IMR-90 (cell line): ENCODE results near the gene ATP2B2. TPM values are rescaled to one million over a fixed set of nuclear protein-coding genes. Genes with fewer than 3 reads are reported as not detected.
A peak's percentile ranks its signal among the peaks of the same experiment; 100 is the strongest.

Source experiments
- ATAC-seq: fragments of 200-7000 bp; cut with Tn5 transposase; 2 replicates; pipeline ENCODE4 v1.9.1; 2020; ENCODE audit warnings: low read depth, mild to moderate bottlenecking, moderate library complexity
- BruUV-seq: library from RNA; stranded (reverse); fragments of 400-500 nt; replicated peaks from 2 replicates; lab custom pipeline; 2021; lab: Mats Ljungman, UMichigan
- CTCF ChIA-PET: fragments of 300-600 bp; formaldehyde crosslinking; extraction: SDS; loops from one replicate; lab custom pipeline; 2021; ENCODE audit warnings: antibody characterized with exemption; lab: Yijun Ruan, JAX
- POLR2A ChIA-PET: fragments of 300-600 bp; sonication (Branson Sonifier 250); formaldehyde crosslinking; loops from one replicate; lab custom pipeline; 2022; ENCODE audit warnings: antibody characterized with exemption; ENCODE audit not compliant: unreplicated experiment; lab: Charles Lee
- DNase-seq: peaks from one replicate; pipeline ENCODE4 v3.0.0; 2013
- H2AFZ ChIP-seq: replicated peaks from 2 replicates; pipeline ENCODE3; 2013; ENCODE audit warnings: low read length, mild to moderate bottlenecking; ENCODE audit not compliant: poor library complexity
- H2AK5ac ChIP-seq: 2 replicates; pipeline ENCODE4 v1.6.1; 2013; ENCODE audit warnings: low read depth, low read length, inconsistent platforms
- H2AK9ac ChIP-seq: replicated peaks from 2 replicates; pipeline ENCODE3; 2013; ENCODE audit warnings: mild to moderate bottlenecking, low read depth, low read length, moderate library complexity; ENCODE audit not compliant: poor library complexity
- H2BK120ac ChIP-seq: 2 replicates; pipeline ENCODE4 v1.6.1; 2013; ENCODE audit warnings: low read depth, low read length, inconsistent platforms
- H2BK15ac ChIP-seq: 3 replicates; pipeline ENCODE4 v1.6.1; 2013; ENCODE audit warnings: low read depth, low read length, inconsistent platforms
- H2BK20ac ChIP-seq: 2 replicates; pipeline ENCODE4 v1.6.1; 2013; ENCODE audit warnings: low read depth, mild to moderate bottlenecking, inconsistent platforms, low read length, moderate library complexity
- H2BK5ac ChIP-seq: 2 replicates; pipeline ENCODE4 v1.6.1; 2013; ENCODE audit warnings: mild to moderate bottlenecking, low read depth, low read length, inconsistent platforms; ENCODE audit not compliant: poor library complexity, severe bottlenecking
- H3K14ac ChIP-seq: replicated peaks from 2 replicates; pipeline ENCODE4 v1.6.1; 2013; ENCODE audit warnings: low read depth, low read length, inconsistent platforms
- H3K18ac ChIP-seq: 2 replicates; pipeline ENCODE4 v1.6.1; 2013; ENCODE audit warnings: low read depth, low read length, control low read depth
- H3K23ac ChIP-seq: 2 replicates; pipeline ENCODE4 v1.6.1; 2013; ENCODE audit warnings: low read depth, low read length, inconsistent platforms
- H3K27ac ChIP-seq: 2 replicates; pipeline ENCODE4 v1.5.1; 2013; ENCODE audit warnings: mild to moderate bottlenecking, control low read depth, low read length; ENCODE audit not compliant: insufficient read depth
- H3K27me3 ChIP-seq: 2 replicates; pipeline ENCODE4 v1.6.1; 2013; ENCODE audit warnings: low read length; ENCODE audit not compliant: control insufficient read depth, insufficient read depth
- H3K36me3 ChIP-seq: 2 replicates; pipeline ENCODE4 v1.6.1; 2013; ENCODE audit warnings: low read length, mixed read lengths; ENCODE audit not compliant: control insufficient read depth, insufficient read depth
- H3K4ac ChIP-seq: 2 replicates; pipeline ENCODE4 v1.6.1; 2013; ENCODE audit warnings: low read depth, low read length, inconsistent platforms
- H3K4me1 ChIP-seq: 2 replicates; pipeline ENCODE4 v1.6.1; 2013; ENCODE audit warnings: low read length, mixed read lengths; ENCODE audit not compliant: control insufficient read depth, insufficient read depth
- H3K4me2 ChIP-seq: 2 replicates; pipeline ENCODE4 v1.6.1; 2013; ENCODE audit warnings: low read depth, mild to moderate bottlenecking, control low read depth, low read length, moderate library complexity
- H3K4me3 ChIP-seq: 2 replicates; pipeline ENCODE4 v1.5.1; 2013; ENCODE audit warnings: low read depth, mild to moderate bottlenecking, control low read depth, low read length, moderate library complexity; ENCODE audit not compliant: insufficient read depth
- H3K56ac ChIP-seq: 2 replicates; pipeline ENCODE4 v1.6.1; 2013; ENCODE audit warnings: low read length, inconsistent platforms; ENCODE audit not compliant: insufficient read depth; ENCODE audit errors: extremely low read depth
- H3K79me1 ChIP-seq, 2 experiments: 2 replicates each; pipeline ENCODE4 v1.6.1; 2013; ENCODE audit warnings: low read length in 2 of 2, inconsistent platforms in 1 of 2, low read depth in 1 of 2
- H3K9ac ChIP-seq: 2 replicates; pipeline ENCODE4 v1.6.1; 2013; ENCODE audit warnings: low read depth, low read length, control low read depth
- H3K9me1 ChIP-seq: 2 replicates; pipeline ENCODE4 v1.6.1; 2013; ENCODE audit warnings: low read length, inconsistent platforms; ENCODE audit not compliant: insufficient read depth
- H3K9me3 ChIP-seq: 2 replicates; pipeline ENCODE4 v1.6.1; 2013; ENCODE audit warnings: low read length; ENCODE audit not compliant: control insufficient read depth, insufficient read depth
- H4K20me1 ChIP-seq: 2 replicates; pipeline ENCODE4 v1.6.1; 2013; ENCODE audit warnings: low read length, inconsistent platforms; ENCODE audit not compliant: insufficient read depth
- H4K5ac ChIP-seq: 2 replicates; pipeline ENCODE4 v1.6.1; 2013; ENCODE audit warnings: mild to moderate bottlenecking, low read depth, low read length, control low read depth
- H4K8ac ChIP-seq, 2 experiments: 2 replicates each; pipeline ENCODE4 v1.6.1; 2013; ENCODE audit warnings: low read depth in 2 of 2, low read length in 2 of 2, control low read depth in 1 of 2, inconsistent platforms in 1 of 2
- H4K91ac ChIP-seq: 2 replicates; pipeline ENCODE4 v1.6.1; 2013; ENCODE audit warnings: low read depth, low read length, inconsistent platforms; ENCODE audit not compliant: insufficient read depth
- BHLHE40 ChIP-seq: fragments of 150-350 bp; IDR thresholded peaks from 2 replicates; pipeline ENCODE4 v1.6.1; 2016; ENCODE audit warnings: mild to moderate bottlenecking, low read depth, low read length
- CEBPB ChIP-seq: IDR thresholded peaks from 2 replicates; pipeline ENCODE4 v1.6.1; 2012; ENCODE audit warnings: low read depth, low read length, improper control_type of control experiment
- CHD1 ChIP-seq: IDR thresholded peaks from 2 replicates; pipeline ENCODE4 v1.6.1; 2012; ENCODE audit warnings: low read depth, low read length, improper control_type of control experiment
- CTCF ChIP-seq: conservative IDR thresholded peaks from 2 replicates; pipeline ENCODE4 v1.5.1; 2012; ENCODE audit warnings: mild to moderate bottlenecking, low read depth, low read length, improper control_type of control experiment
- ELK1 ChIP-seq: fragments of 150-350 bp; IDR thresholded peaks from 2 replicates; pipeline ENCODE4 v1.6.1; 2016; ENCODE audit warnings: low read depth, mild to moderate bottlenecking, low read length, moderate library complexity, borderline replicate concordance
- FOS ChIP-seq: fragments of 150-350 bp; IDR thresholded peaks from 2 replicates; pipeline ENCODE4 v1.6.1; 2016; ENCODE audit warnings: low read depth, low read length
- MAFK ChIP-seq: IDR thresholded peaks from 2 replicates; pipeline ENCODE4 v1.6.1; 2012; ENCODE audit warnings: low read depth, low read length, improper control_type of control experiment
- MAZ ChIP-seq: IDR thresholded peaks from 2 replicates; pipeline ENCODE4 v1.6.1; 2012; ENCODE audit warnings: low read depth, mild to moderate bottlenecking, low read length, improper control_type of control experiment, moderate library complexity, borderline replicate concordance
- NFE2L2 ChIP-seq: fragments of 150-350 bp; IDR thresholded peaks from 2 replicates; pipeline ENCODE4 v1.6.1; 2016; ENCODE audit warnings: low read depth, mild to moderate bottlenecking, low read length
- POLR2A ChIP-seq: IDR thresholded peaks from 2 replicates; pipeline ENCODE4 v1.6.1; 2012; ENCODE audit warnings: mild to moderate bottlenecking, low read depth, low read length
- RAD21 ChIP-seq: IDR thresholded peaks from 2 replicates; pipeline ENCODE4 v1.6.1; 2012; ENCODE audit warnings: low read length, improper control_type of control experiment
- RCOR1 ChIP-seq: IDR thresholded peaks from 2 replicates; pipeline ENCODE4 v1.6.1; 2012; ENCODE audit warnings: mild to moderate bottlenecking, low read length, improper control_type of control experiment; ENCODE audit not compliant: insufficient replicate concordance
- RFX5 ChIP-seq: IDR thresholded peaks from 2 replicates; pipeline ENCODE4 v1.8.0; 2012; ENCODE audit warnings: low read depth, mild to moderate bottlenecking, low read length, moderate library complexity
- SMC3 ChIP-seq: fragments of 150-350 bp; IDR thresholded peaks from 2 replicates; pipeline ENCODE4 v1.6.1; 2016; ENCODE audit warnings: low read depth, mild to moderate bottlenecking, antibody characterized with exemption, low read length, moderate library complexity
- USF2 ChIP-seq: fragments of 150-350 bp; IDR thresholded peaks from 2 replicates; pipeline ENCODE4 v1.6.1; 2017; ENCODE audit warnings: mild to moderate bottlenecking, antibody characterized with exemption, low read length, low read depth
- WGBS, 2 experiments: methylation state at CpG; one replicate each; pipeline versions ENCODE4 v1.1.5 to v1.1.7; 2013; ENCODE audit warnings: missing lambda C conversion rate in 2 of 2; ENCODE audit not compliant: insufficient read length in 1 of 2; ENCODE audit errors: extremely low coverage in 2 of 2; 5-methylcytosine and 5-hydroxymethylcytosine counted together
- dilution Hi-C: fragments of 300-500 bp; cut with HindIII; formaldehyde crosslinking; loops from one replicate; pipeline ENCODE4 v1.14.3; 2018; ENCODE audit warnings: low sequenced_read_pairs; ENCODE audit not compliant: unreplicated experiment
- in situ Hi-C: fragments of 300-500 bp; cut with MboI; formaldehyde crosslinking; loops from 3 replicates; pipeline ENCODE4 v1.14.3; 2019; ENCODE audit warnings: low sequenced_read_pairs, inconsistent platforms, mixed read lengths
- intact Hi-C: fragments of 100-400 bp; cut with micrococcal nuclease; formaldehyde crosslinking; loops from 2 replicates; pipeline ENCODE4 v1.10.0; 2022
- polyA plus RNA-seq, 3 experiments: library from polyadenylated mRNA; depleted of rRNA; stranded (reverse); fragments of >200 nt; gene quantifications; 2 replicates each; pipeline ENCODE4 v1.2.3, GENCODE V29; 2012; ENCODE audit warnings: low replicate concordance in 1 of 3
- total RNA-seq: library from RNA; depleted of rRNA; stranded (reverse); fragments of >200 nt; gene quantifications from 2 replicates; pipeline ENCODE4 v1.2.3, GENCODE V29; 2012

ATP2B2 gene
- total and polyA plus RNA-seq, 2 of the 4 experiments (the other 2 are of a cell fraction): under 0.01 to 0.02 TPM

- DNase-seq (no peak), ATAC-seq (no peak)
- Histone ChIP-seq H2BK120ac (no peak overlapping the region), H3K9ac (no peak overlapping the region), H3K4me3 (no peak overlapping the region), H4K91ac (no peak overlapping the region), H4K8ac (no peak overlapping the region), H2AK9ac (no peak overlapping the region), H4K5ac (no peak overlapping the region), H4K20me1 (no peaks in the 10 kb centered on the region), H3K27ac (no peak overlapping the region), H3K9me1 (peaks cover 3% of the 10 kb centered on the region; the same call in 1 of the 2 replicates), H3K14ac (no peak overlapping the region), H2BK15ac (no peak overlapping the region), H2BK5ac (no peak overlapping the region), H3K56ac (no peak overlapping the region), H3K9me3 (0 out of 2 replicates have a peak, but pooled peaks cover 2% of the 10 kb centered on the region), H2AFZ (peak overlapping the region; percentile 56), H2AK5ac (no peak overlapping the region), H3K4ac (no peak overlapping the region), H3K23ac (no peak overlapping the region), H3K4me2 (no peak overlapping the region), H2BK20ac (no peak overlapping the region), H3K27me3 (peaks cover 63% of the 10 kb centered on the region), H3K18ac (no peak overlapping the region), H3K4me1 (no peaks in the 10 kb centered on the region), H3K79me1 (no peaks in the 10 kb centered on the region), H3K36me3 (no peaks in the 10 kb centered on the region)
- ChIA-PET CTCF (no interaction called here), POLR2A (no interaction called here)
- 87% methylated on average over 6 of the region's 20 CpGs; no CpG with 5 or more reads in 1 of the 2 experiments for WGBS, 2 experiments
- no TSS peak for BruUV-seq
- TF ChIP-seq CEBPB: no peak
- no peak for TF ChIP-seq BHLHE40
- no peak for TF ChIP-seq RFX5
- TF ChIP-seq RCOR1: no peak
- TF ChIP-seq ELK1: no peak
- TF ChIP-seq RAD21: no peak
- TF ChIP-seq USF2: no peak
- no peak for TF ChIP-seq POLR2A
- no peak for TF ChIP-seq NFE2L2
- no peak for TF ChIP-seq CHD1
- TF ChIP-seq CTCF: no peak
- no peak for TF ChIP-seq MAZ
- no peak for TF ChIP-seq SMC3
- TF ChIP-seq FOS: no peak
- TF ChIP-seq MAFK: no peak
- intact Hi-C loops: no loop called here
- dilution Hi-C loops: no loop called here
- in situ Hi-C loops: no loop called here
Measured at GRCh38 chr3:10332481-10333348, 172.7 kb downstream of the ATP2B2 start.
